Occipital lobe (tissue), 2 donors: Measurements from ENCODE around the gene CHTF18. TPM values are rescaled to one million over a fixed set of nuclear protein-coding genes. Genes with fewer than 3 reads are reported as not detected.
"Not testable (repeated sequence)": the region's sequence is repeated elsewhere in the genome, so short reads cannot be mapped to it uniquely, and the experiment has no call there.

Source experiments
- DNase-seq: peaks from one replicate; lab custom pipeline; 2025; lab: John Stamatoyannopoulos, UW
- total RNA-seq: library from RNA; depleted of rRNA; stranded (reverse); fragments of >200 nt; gene quantifications from one replicate; pipeline ENCODE4 v1.2.3, GENCODE V29; 2014

The CHTF18 gene
- total RNA-seq, 1 donor from 2014 or later: 8.9 TPM

DNA sequence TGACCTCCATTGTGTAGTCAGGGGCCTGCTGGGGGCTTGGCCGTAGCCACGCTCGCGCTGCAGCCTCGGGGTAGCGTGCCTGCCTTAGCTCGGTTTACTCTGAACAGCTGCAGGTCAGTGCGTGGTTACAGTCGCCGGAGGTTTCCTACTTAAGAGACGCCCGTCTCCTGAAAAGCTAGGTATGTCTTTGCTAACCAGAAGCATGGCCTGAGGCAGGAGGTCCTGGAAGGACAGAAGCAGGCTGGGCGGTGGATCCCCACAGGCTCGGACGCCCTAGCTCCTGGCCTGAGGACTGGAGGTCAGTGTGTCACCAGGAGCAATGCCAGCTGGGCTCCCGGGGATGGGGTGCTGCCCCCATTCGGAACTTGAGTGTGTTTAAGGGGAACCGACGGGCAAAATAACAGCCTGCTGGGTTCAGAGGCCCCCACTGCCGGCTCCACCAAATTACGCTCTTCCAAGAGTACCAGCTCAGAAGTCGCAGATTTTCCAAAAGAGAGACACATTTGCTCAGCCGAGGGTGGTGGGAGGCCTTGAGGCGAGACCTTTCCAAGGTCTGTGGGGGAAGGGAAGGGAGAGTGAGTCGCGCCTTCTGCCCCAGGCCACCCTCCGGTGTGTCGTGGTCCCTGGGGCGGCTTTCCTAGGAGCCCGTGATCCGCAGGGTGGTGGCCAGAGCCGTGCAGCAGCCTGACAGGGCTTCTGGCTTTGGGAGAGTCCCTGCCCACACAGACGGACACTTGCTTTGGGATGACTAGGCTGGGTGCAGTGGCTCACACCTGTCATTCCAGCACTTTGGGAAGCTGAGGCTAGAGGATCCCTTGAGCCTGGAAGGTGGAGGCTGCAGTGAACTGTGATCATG lies 16.0 kb downstream of the CHTF18 start:
- DNase-seq: no peak

- DNase-seq: no peak
Measured at GRCh38 chr16:805474-805873, 17.1 kb downstream of the CHTF18 start.

GRCh38 chr16:807347-808084 lies 19.1 kb downstream of the CHTF18 start:
- peak; percentile 74 for DNase-seq

DNA sequence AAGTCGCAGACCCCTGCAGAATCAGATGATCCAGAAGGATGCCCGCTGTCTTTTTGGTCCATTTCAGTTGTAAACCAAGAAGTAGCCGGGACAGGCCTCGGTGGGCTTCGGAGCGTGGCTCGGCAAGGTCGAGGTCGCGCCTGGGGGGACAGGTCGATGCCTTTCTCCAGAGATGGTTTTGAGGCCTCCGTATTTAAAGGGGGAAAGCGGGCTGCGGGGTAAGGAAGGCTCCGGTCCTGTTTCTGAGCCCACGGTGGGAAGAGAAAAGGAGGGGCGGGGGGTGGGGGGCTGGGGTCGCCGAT lies 19.6 kb downstream of the CHTF18 start:
- DNase-seq: no peak

DNA sequence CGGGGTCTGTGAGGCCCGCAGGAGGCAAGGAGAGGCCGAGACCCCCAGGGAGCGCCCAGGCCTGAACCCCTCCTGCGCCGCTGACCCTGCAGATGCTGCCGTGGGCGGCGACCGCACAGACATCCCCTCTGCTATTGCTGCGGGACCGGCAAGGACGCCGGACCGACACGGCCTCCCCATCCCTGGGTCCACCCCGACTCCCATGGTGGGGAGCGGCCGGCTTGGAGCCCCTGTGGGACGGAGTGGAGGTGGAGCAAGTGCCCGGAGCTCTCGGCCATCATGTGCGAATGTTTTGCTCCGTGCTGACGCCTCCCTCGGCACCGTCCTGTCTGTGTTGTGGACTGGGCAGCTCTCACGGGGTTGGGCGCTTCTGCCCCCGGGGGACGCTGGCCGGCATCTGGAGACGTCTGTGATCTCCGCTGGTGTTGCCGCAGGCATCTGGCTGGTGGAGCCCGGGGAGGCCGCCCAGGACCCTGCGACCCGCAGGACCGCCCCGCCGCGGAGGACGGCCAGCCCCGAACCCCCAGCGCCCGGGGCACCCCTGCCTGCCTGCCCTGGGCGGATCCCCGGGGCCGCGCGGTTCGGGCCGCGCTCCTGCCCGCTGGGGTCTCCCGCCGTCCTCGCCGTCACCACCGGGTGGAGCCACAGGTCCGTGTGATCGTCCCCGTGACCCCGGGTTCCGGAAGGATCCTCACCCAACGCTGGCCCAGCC lies 24.9 kb downstream of the CHTF18 start:
- DNase-seq: no peak

- DNase-seq: no peak
Measured at GRCh38 chr16:813916-814412, 25.5 kb downstream of the CHTF18 start.

DNA sequence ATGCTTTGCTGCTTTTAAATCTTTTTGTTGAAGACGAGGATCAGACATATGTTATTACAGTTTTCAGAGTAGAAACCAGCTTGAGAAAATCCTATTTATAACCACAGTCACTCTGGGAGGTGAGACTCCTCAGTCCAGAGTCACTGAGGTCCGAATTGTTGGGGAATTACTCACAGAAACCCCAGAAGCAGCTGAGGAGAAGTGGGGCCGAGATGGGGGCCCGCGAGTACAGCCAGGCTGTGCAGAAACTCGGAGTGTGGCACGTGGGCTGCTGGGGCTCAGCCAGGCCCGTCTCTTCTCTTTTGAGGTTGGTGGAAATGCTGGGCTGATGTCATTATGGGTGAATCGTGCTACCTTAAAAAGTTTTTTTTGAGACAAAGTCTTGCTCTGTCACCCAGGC lies 26.6 kb downstream of the CHTF18 start:
- DNase-seq: no peak

DNA sequence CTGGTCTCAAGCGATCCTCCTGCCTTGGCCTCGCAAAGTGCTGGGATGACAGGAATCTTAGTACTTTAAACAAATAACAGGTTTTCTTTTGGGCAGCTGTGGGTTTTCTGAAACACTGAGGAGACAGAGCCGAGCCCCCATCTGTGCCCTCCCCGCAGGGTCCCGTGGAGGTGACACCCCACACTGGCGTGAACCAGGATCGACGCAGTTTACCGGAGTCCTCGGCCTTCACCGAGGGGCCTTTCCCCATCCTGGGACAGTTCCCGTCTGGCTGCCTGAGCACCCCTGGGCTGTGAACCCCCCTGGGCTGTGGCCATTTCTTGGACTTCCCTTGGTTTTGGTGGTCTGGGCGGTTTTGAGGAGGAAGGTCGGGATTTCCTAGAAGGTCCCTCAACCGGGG lies 27.4 kb downstream of the CHTF18 start:
- DNase-seq: no peak

DNA sequence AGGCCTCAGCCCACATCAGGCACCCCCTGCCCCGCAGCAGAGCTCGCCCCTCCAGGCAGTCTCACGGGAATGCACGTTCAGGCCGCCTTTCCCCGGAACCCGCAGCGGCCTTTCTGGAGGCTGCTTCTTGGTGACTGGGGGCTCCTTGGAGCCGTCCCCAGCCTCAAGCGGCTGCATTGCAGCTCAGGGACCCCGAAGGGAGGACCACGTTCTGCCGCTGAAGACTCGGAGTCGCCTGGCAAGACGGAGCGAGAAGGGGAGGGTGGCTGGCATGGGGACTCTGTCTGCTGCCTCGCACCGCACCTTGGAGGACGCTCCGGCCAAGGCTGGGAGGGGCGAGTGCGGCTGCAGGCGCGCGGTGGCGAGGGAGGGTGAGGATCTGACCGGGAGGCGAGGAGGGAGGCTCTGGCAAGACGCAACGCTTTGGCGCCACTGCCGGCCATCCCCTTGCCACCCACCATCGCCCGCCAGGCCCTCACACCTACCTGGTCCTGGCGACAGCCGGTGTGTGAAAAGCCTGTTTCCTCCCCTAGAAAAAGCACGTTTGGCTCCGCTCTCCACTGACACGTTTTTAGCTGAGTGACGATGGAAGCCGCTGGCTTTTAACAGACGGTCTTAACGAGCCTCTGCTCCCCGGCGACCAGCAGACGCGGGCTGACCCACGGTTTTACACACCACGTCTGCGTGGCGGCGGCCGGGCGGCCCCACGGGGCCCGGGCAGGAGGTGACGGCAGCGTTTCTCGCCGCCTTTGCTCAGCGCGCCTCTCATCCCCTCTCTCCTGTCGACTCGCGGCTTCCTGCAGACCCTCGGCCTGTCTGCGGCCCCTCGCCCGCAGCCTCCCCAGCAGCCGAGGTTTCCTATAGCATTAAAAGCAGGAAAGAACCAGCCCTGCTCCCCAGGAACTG lies 28.8 kb downstream of the CHTF18 start:
- DNase-seq: no peak

DNA sequence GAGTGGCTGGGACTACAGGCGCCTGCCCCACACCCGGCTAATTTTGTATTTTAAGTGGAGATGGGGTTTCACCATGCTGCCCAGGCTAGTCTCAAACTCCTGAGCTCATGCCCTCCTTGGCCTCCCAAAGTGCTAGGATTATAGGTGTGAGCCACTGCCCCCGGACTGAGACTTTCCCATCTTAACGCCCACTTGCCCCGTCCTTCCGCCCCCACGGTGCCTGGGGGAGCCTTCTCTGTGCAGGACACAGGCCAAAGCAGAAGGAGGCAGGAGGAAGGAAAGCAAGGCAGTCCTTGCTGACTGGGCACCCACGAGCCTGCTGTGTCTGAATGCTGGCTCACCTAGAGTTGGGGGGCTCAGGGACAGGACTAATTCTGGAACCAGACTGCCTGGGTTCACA lies 29.7 kb downstream of the CHTF18 start:
- DNase-seq: no peak

- DNase-seq: no peak
Measured at GRCh38 chr16:818592-818991, 30.2 kb downstream of the CHTF18 start.

DNA sequence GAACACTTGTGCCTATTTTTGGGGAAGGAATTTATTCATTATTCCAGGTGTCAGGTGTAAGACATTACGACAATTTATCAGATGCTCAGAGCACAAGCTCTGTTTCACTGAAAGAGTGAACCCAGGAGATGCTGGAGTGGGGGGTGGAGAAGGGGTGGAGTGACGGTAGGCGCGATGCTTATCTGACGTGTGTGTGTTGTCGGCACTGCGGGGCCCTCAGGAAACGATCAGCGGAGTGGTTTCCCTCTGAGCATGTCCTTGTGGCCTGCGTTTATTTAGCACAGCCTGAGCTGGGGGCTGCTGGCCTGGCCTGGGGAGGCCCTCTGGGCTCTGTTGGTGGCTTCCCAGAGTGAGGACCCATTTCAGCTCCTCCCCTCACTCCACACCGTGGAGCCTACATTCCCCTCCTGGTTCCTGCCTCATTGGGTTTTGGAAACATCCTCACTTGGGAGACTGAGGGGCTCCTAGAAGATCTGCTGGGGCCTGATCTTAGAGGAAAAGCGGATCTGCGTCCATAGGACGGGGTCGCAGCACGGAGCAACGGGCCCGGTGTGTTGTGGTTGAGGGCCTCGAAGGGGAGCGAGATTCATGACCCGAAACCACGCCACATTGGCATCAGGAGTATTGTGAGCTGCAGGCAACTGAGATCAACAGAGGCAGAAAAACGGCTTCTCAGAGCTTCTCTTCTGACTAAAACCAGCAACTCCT lies 31.1 kb downstream of the CHTF18 start:
- DNase-seq: no peak

- not testable (repeated sequence) for DNase-seq
Measured at GRCh38 chr16:820044-820408, 31.6 kb downstream of the CHTF18 start.

GRCh38 chr16:820748-821147 lies 32.3 kb downstream of the CHTF18 start:
- no peak for DNase-seq

GRCh38 chr16:821751-822150 lies 33.3 kb downstream of the CHTF18 start:
- DNase-seq: no peak

GRCh38 chr16:822174-822908 lies 33.9 kb downstream of the CHTF18 start:
- no peak for DNase-seq

DNA sequence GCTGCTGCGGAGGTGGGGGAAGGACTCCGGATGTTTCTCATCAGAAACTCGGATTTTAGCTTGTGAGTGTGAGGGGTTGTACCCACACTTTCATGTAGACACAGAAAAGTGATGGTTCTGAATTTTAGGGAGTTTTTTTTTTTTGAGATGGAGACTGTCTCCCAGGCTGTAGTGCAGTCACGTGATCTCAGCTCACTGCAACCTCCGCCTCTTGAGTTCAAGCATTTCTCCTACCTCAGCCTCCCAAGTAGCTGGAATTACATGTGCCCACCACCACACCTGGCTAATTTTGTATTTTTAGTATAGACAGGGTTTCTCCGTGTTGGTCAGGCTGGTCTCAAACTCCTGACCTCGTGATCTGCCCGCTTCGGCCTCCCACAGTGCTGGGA lies 34.5 kb downstream of the CHTF18 start:
- no peak for DNase-seq

DNA sequence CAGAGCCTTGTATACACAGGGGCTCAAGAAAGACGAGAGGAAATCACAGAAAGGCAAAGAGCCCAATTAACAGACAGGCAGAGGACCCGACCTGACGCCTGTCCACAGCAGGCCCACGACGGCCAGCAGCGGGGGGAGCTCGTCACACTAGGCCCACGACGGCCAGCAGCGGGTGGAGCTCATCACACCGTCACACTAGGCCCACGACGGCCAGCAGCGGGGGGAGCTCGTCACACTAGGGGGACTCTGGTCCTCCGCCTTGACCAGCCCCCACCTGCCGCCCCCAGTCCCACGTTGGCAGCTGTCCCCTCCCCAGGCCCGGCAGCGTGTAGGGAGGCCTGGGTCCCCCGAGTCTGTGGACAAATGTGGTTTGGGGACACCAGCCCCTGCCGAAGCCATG lies 35.8 kb downstream of the CHTF18 start:
- DNase-seq: no peak

GRCh38 chr16:824601-825000 lies 36.2 kb downstream of the CHTF18 start:
- DNase-seq: no peak
